Erythroblast (primary cell): ENCODE results near the gene OTUB2.
A peak's percentile ranks its signal among the peaks of the same experiment; 100 is the strongest.

Experiments
- DNase-seq, 2 experiments: peaks; one replicate each; lab custom pipeline; 2025; lab: John Stamatoyannopoulos, UW
- GATA1 ChIP-seq: IDR thresholded peaks from 2 replicates; pipeline ENCODE4 v1.6.1; 2011; ENCODE audit warnings: low read depth, mild to moderate bottlenecking, control low read depth, low read length, moderate library complexity
- POLR2A ChIP-seq: IDR thresholded peaks from 2 replicates; pipeline ENCODE4 v1.6.1; 2011; ENCODE audit warnings: mild to moderate bottlenecking, low read length

The OTUB2 gene

GRCh38 chr14:94031883-94032279, 5.7 kb downstream of the OTUB2 start:
- DNase-seq, result no peak
- TF ChIP-seq POLR2A (no peak), GATA1 (no peak)

GRCh38 chr14:94034886-94035285, 8.7 kb downstream of the OTUB2 start:
- TF ChIP-seq GATA1, result no peak
- no peak for TF ChIP-seq POLR2A
- DNase-seq, result no peak

GRCh38 chr14:94036313-94037167, 10.4 kb downstream of the OTUB2 start:
- peak; percentile 62 to 76 for DNase-seq
- no peak for TF ChIP-seq POLR2A
- TF ChIP-seq GATA1, result no peak

- TF ChIP-seq POLR2A, result no peak
- TF ChIP-seq GATA1, result no peak
- no peak for DNase-seq
These were observed 11.8 kb downstream of the OTUB2 start for GRCh38 chr14:94037954-94038353.

GRCh38 chr14:94038510-94038909, 12.4 kb downstream of the OTUB2 start:
- DNase-seq, result no peak
- TF ChIP-seq GATA1 (no peak), POLR2A (no peak)

GRCh38 chr14:94038921-94039629, 12.9 kb downstream of the OTUB2 start:
- TF ChIP-seq GATA1 (no peak), POLR2A (no peak)
- no peak for DNase-seq

- DNase-seq, result no peak
- TF ChIP-seq POLR2A, result no peak
- no peak for TF ChIP-seq GATA1
These were observed 14.1 kb downstream of the OTUB2 start for GRCh38 chr14:94040247-94040646.

- no peak for DNase-seq
- TF ChIP-seq GATA1 (no peak), POLR2A (no peak)
These were observed 14.7 kb downstream of the OTUB2 start for GRCh38 chr14:94040796-94041195.

GRCh38 chr14:94041551-94042346, 15.6 kb downstream of the OTUB2 start:
- TF ChIP-seq GATA1 (no peak), POLR2A (no peak)
- DNase-seq, result no peak

- DNase-seq, result no peak
- TF ChIP-seq GATA1 (no peak), POLR2A (no peak)
These were observed 16.4 kb downstream of the OTUB2 start for GRCh38 chr14:94042433-94043091.

GRCh38 chr14:94043111-94043755, 17.1 kb downstream of the OTUB2 start:
- no peak for TF ChIP-seq POLR2A
- no peak for TF ChIP-seq GATA1

GRCh38 chr14:94043756-94044475, 17.8 kb downstream of the OTUB2 start:
- TF ChIP-seq POLR2A (no peak), GATA1 (no peak)
- DNase-seq, result no peak

More at GRCh38 chr14:94043111-94043755, 17.1 kb downstream of the OTUB2 start:
- no peak for DNase-seq
